Measurements from ENCODE around the gene MELTF.

The MELTF gene

DNA sequence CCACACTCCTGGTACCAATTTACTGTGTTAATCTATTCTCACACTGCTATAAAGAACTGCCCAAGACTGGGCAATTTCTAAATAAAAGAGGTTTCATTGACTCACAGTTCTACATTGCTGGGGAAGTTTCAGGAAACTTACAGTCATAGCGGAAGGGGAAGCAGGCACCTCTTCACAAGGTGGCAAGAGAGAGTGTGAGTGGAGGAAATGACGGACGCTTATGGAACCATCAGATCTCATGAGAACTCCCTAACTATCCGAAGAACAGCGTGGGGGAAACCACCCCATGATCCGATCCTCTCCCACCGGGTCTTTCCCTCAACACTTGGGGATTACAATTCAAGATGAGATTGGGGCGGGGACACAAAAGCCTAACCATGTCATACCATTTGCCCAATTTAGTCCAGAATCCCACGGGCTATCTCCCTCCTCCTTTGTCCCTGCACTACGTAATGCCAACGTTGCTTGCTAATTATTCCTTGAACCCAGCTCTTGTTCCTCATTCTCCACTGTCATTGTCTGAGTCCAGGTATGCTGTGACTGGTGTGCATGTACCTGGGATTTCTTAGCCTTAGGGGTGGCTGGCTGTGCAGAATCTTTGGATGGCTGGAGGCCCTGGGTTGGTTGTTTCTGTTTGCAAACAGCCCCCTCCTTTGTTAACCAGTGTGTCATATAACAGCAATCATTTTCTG is 64.4 kb downstream of the MELTF start:
- no peak overlapping the region for H3K9ac ChIP-seq (ENCODE audit: low read length)
- H3K79me2 ChIP-seq (ENCODE audit: low read length) = no peaks in the 10 kb centered on the region
- peaks cover 22% of the 10 kb centered on the region for H3K4me1 ChIP-seq (ENCODE audit: low read length)
- peaks cover 9% of the 10 kb centered on the region for H3K36me3 ChIP-seq (replicated peaks; ENCODE audit: low read depth, low read length)
- TF ChIP-seq, protein P1, sequence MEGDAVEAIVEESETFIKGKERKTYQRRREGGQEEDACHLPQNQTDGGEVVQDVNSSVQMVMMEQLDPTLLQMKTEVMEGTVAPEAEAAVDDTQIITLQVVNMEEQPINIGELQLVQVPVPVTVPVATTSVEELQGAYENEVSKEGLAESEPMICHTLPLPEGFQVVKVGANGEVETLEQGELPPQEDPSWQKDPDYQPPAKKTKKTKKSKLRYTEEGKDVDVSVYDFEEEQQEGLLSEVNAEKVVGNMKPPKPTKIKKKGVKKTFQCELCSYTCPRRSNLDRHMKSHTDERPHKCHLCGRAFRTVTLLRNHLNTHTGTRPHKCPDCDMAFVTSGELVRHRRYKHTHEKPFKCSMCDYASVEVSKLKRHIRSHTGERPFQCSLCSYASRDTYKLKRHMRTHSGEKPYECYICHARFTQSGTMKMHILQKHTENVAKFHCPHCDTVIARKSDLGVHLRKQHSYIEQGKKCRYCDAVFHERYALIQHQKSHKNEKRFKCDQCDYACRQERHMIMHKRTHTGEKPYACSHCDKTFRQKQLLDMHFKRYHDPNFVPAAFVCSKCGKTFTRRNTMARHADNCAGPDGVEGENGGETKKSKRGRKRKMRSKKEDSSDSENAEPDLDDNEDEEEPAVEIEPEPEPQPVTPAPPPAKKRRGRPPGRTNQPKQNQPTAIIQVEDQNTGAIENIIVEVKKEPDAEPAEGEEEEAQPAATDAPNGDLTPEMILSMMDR (IDR thresholded peaks at IDR 0.05; ENCODE audit: low read depth, low read length) = no peak
- no peak for TF ChIP-seq EZH2phosphoT487 (IDR thresholded peaks at IDR 0.05; ENCODE audit: low read depth)
- no peak overlapping the region for H3K4me3 ChIP-seq (ENCODE audit: low read length)
- H2AFZ ChIP-seq (ENCODE audit: low read depth, low read length) = no peak overlapping the region
- H3K9me3 ChIP-seq (ENCODE audit: insufficient read depth, low read length) = peaks cover 16% of the 10 kb centered on the region; the same call in 1 of the 2 replicates
- no peaks in the 10 kb centered on the region for H4K20me1 ChIP-seq (ENCODE audit: insufficient read depth, low read length)
- no peak overlapping the region for H3K27ac ChIP-seq (ENCODE audit: low read length)
- peaks cover 3% of the 10 kb centered on the region; the same call in 1 of the 2 replicates for H3K27me3 ChIP-seq (ENCODE audit: low read depth, low read length)
- H3K4me2 ChIP-seq (ENCODE audit: low read length) = no peak overlapping the region

DNA sequence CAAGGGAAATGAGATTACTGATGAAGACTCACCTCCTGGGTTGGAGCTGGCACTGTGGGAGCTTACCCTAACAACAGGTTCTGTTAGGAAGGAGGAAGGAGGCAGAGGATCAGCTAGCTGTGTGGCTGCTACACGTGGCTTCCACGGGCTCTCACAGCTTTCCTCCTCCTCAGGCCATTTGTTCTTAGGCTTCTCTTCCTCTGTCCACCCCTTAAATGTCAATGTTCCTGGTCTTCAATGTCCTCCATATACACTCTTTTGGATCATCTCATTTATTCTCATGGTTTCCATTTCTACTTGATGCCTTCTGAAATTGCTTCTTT is 66.0 kb downstream of the MELTF start:
- Histone ChIP-seq H4K20me1 (ENCODE audit: insufficient read depth, low read length) (no peaks in the 10 kb centered on the region), H3K27me3 (ENCODE audit: low read depth, low read length) (peaks cover 3% of the 10 kb centered on the region; the same call in 1 of the 2 replicates), H3K4me1 (ENCODE audit: low read length) (peaks cover 18% of the 10 kb centered on the region), H3K79me2 (ENCODE audit: low read length) (no peaks in the 10 kb centered on the region), H3K4me2 (ENCODE audit: low read length) (no peak overlapping the region), H3K4me3 (ENCODE audit: low read length) (no peak overlapping the region), H3K9me3 (ENCODE audit: insufficient read depth, low read length) (peaks cover 16% of the 10 kb centered on the region; the same call in 1 of the 2 replicates), H2AFZ (ENCODE audit: low read depth, low read length) (no peak overlapping the region), H3K27ac (ENCODE audit: low read length) (no peak overlapping the region), H3K9ac (ENCODE audit: low read length) (no peak overlapping the region), H3K36me3 (replicated peaks; ENCODE audit: low read depth, low read length) (peaks cover 9% of the 10 kb centered on the region)
- TF ChIP-seq EZH2phosphoT487 (IDR thresholded peaks at IDR 0.05; ENCODE audit: low read depth) = no peak
- TF ChIP-seq, protein P1 (IDR thresholded peaks at IDR 0.05; ENCODE audit: low read depth, low read length) = no peak

DNA sequence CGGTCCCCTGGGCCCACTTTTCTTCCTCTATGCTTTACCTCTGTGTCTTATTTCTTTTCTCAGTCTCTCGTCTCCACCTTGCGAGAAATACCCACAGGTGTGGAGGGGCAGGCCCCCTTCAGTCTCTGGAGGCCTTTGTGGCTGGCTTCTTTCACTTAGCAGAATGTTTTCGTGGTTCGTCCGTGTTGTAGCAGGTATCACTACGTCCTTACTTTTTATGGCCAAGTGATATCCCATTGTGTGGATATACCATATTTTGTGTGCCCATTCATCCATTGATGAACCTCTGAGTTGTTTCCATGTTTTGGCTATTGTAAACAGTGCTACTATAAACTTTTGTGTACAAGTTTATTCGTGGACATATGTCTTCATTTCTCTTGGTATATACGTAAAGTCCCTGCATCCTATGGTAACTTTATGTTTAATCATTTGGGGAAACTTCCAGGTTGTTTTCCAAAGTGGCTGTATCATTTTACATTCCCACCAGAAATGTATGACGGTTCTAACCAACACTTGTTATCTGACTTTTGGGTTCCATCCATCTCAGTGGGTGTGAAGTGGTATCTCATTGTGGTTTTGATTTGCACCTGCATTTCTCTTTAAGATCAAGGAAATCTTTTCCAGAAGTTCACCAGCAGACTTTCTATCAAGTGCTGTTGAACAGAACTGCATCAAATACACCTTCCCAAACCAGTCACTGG is 66.5 kb downstream of the MELTF start:
- H3K4me1 ChIP-seq (ENCODE audit: low read length) = peaks cover 18% of the 10 kb centered on the region
- peaks cover 9% of the 10 kb centered on the region for H3K36me3 ChIP-seq (replicated peaks; ENCODE audit: low read depth, low read length)
- no peak overlapping the region for H3K9ac ChIP-seq (ENCODE audit: low read length)
- peak overlapping the region; percentile 7 for H3K4me2 ChIP-seq (ENCODE audit: low read length)
- TF ChIP-seq EZH2phosphoT487 (IDR thresholded peaks at IDR 0.05; ENCODE audit: low read depth) = no peak
- TF ChIP-seq, protein P1 (IDR thresholded peaks at IDR 0.05; ENCODE audit: low read depth, low read length) = no peak
- no peaks in the 10 kb centered on the region for H3K79me2 ChIP-seq (ENCODE audit: low read length)
- H3K4me3 ChIP-seq (ENCODE audit: low read length) = no peak overlapping the region
- H3K9me3 ChIP-seq (ENCODE audit: insufficient read depth, low read length) = peaks cover 16% of the 10 kb centered on the region; the same call in 1 of the 2 replicates
- no peak overlapping the region for H2AFZ ChIP-seq (ENCODE audit: low read depth, low read length)
- H3K27me3 ChIP-seq (ENCODE audit: low read depth, low read length) = peaks cover 3% of the 10 kb centered on the region; the same call in 1 of the 2 replicates
- no peaks in the 10 kb centered on the region for H4K20me1 ChIP-seq (ENCODE audit: insufficient read depth, low read length)
- no peak overlapping the region for H3K27ac ChIP-seq (ENCODE audit: low read length)

Measured in OCI-LY3 (cell line).